ENCODE data around the gene ORAI2. TPM values are rescaled to one million over a fixed set of nuclear protein-coding genes. Genes with fewer than 3 reads are reported as not detected.

ORAI2 gene
- polyA plus RNA-seq, 1 of the 3 experiments (the other 2 are of a cell fraction): 85.8 TPM

DNA sequence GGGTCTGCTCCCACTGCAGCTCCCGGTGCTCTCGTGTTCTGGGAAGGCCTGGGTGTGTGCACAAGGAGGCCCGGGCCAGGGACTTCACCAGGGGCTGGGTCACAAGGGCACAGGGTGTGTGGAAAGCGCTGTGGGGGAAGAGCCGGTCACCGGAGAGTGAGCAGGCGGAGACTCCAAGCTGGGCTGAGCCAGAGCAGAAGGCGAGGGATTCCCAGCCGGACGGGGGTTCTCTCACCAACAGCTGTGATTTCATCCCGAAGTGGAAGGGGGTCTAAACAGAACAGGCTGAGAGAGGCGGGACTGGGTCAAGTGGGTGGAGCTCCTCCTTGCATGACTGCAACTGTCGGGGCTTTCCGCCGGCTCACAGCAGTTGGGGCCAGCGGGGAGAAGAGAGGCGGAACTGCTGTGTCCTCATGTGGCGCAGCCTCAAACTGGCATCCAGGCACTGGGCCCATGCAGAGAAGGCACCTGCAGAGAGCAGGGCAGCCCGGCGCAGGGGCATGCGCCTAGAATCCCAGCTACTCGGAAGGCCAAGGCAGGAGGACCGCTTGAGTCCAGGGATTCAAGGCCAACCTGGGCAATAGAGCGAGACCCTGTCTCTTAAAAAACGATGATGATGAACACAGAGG is 7.6 kb upstream of the ORAI2 start:
- Histone ChIP-seq H3K79me2 (ENCODE audit: insufficient read depth) (0 out of 2 replicates have a peak, but pooled peaks cover 3% of the 10 kb centered on the region), H3K4me1 (ENCODE audit: control insufficient read depth in 1 of 2, insufficient read depth in 2 of 2, low read depth in 1 of 2, low read length in 1 of 2) (no peaks in the 10 kb centered on the region), H2AFZ (ENCODE audit: low read depth) (no peak overlapping the region), H3K9me3 (no peaks in the 10 kb centered on the region), H3K9me2 (no peaks in the 10 kb centered on the region), H3K36me3 (replicated peaks in 1 of 2; ENCODE audit: control insufficient read depth in 1 of 2, insufficient read depth in 2 of 2, low read length in 1 of 2) (peaks cover 31 to 32% of the 10 kb centered on the region in 2 experiments), H3F3A (replicated peaks; ENCODE audit: insufficient read depth) (peaks cover 6% of the 10 kb centered on the region), H4K20me1 (ENCODE audit: insufficient read depth) (no peaks in the 10 kb centered on the region), H3K4me2 (no peak overlapping the region), H3K9ac (no peak overlapping the region), H3K27me3 (ENCODE audit: insufficient read depth) (no peaks in the 10 kb centered on the region), H3K4me3 (ENCODE audit: low read depth in 2 of 2, low read length in 1 of 2) (no peak overlapping the region), H3K27ac (ENCODE audit: low read depth in 2 of 2, low read length in 1 of 2) (no peak overlapping the region)
- TF ChIP-seq RFX5 (IDR thresholded peaks at IDR 0.05; ENCODE audit: low read length) (no peak), MEF2A (IDR thresholded peaks at IDR 0.05; ENCODE audit: borderline replicate concordance, low read depth) (no peak), RXRA (IDR thresholded peaks at IDR 0.05; ENCODE audit: borderline replicate concordance, low read depth) (no peak), TEAD4 (IDR thresholded peaks at IDR 0.05; ENCODE audit: borderline replicate concordance, insufficient read depth) (no peak), FOXM1 (IDR thresholded peaks at IDR 0.05; ENCODE audit: low read depth) (no peak), JUND (IDR thresholded peaks at IDR 0.05) (no peak), TCF12 (IDR thresholded peaks at IDR 0.05) (no peak), YY1 (IDR thresholded peaks at IDR 0.05; ENCODE audit: low read depth) (no peak), TAF1 (IDR thresholded peaks at IDR 0.05; ENCODE audit: borderline replicate concordance, low read depth, low read length) (no peak), RCOR1 (IDR thresholded peaks at IDR 0.05; ENCODE audit: low read length) (no peak), GATA2 (CRISPR knock-in tag; IDR thresholded peaks at IDR 0.05) (no peak), GABPA (IDR thresholded peaks at IDR 0.05; ENCODE audit: low read depth) (no peak), FOSL2 (IDR thresholded peaks at IDR 0.05; ENCODE audit: borderline replicate concordance, low read depth) (no peak)
- TF ChIP-seq, protein P1, sequence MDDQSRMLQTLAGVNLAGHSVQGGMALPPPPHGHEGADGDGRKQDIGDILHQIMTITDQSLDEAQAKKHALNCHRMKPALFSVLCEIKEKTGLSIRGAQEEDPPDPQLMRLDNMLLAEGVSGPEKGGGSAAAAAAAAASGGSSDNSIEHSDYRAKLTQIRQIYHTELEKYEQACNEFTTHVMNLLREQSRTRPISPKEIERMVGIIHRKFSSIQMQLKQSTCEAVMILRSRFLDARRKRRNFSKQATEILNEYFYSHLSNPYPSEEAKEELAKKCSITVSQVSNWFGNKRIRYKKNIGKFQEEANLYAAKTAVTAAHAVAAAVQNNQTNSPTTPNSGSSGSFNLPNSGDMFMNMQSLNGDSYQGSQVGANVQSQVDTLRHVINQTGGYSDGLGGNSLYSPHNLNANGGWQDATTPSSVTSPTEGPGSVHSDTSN (IDR thresholded peaks at IDR 0.05): no peak
- TF ChIP-seq, protein P2, sequence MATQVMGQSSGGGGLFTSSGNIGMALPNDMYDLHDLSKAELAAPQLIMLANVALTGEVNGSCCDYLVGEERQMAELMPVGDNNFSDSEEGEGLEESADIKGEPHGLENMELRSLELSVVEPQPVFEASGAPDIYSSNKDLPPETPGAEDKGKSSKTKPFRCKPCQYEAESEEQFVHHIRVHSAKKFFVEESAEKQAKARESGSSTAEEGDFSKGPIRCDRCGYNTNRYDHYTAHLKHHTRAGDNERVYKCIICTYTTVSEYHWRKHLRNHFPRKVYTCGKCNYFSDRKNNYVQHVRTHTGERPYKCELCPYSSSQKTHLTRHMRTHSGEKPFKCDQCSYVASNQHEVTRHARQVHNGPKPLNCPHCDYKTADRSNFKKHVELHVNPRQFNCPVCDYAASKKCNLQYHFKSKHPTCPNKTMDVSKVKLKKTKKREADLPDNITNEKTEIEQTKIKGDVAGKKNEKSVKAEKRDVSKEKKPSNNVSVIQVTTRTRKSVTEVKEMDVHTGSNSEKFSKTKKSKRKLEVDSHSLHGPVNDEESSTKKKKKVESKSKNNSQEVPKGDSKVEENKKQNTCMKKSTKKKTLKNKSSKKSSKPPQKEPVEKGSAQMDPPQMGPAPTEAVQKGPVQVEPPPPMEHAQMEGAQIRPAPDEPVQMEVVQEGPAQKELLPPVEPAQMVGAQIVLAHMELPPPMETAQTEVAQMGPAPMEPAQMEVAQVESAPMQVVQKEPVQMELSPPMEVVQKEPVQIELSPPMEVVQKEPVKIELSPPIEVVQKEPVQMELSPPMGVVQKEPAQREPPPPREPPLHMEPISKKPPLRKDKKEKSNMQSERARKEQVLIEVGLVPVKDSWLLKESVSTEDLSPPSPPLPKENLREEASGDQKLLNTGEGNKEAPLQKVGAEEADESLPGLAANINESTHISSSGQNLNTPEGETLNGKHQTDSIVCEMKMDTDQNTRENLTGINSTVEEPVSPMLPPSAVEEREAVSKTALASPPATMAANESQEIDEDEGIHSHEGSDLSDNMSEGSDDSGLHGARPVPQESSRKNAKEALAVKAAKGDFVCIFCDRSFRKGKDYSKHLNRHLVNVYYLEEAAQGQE (IDR thresholded peaks at IDR 0.05; ENCODE audit: low read depth, low read length): no peak
- TF ChIP-seq, protein P3, sequence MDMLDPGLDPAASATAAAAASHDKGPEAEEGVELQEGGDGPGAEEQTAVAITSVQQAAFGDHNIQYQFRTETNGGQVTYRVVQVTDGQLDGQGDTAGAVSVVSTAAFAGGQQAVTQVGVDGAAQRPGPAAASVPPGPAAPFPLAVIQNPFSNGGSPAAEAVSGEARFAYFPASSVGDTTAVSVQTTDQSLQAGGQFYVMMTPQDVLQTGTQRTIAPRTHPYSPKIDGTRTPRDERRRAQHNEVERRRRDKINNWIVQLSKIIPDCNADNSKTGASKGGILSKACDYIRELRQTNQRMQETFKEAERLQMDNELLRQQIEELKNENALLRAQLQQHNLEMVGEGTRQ (IDR thresholded peaks at IDR 0.05; ENCODE audit: borderline replicate concordance, low read depth, low read length): no peak
- TF ChIP-seq, protein P4, sequence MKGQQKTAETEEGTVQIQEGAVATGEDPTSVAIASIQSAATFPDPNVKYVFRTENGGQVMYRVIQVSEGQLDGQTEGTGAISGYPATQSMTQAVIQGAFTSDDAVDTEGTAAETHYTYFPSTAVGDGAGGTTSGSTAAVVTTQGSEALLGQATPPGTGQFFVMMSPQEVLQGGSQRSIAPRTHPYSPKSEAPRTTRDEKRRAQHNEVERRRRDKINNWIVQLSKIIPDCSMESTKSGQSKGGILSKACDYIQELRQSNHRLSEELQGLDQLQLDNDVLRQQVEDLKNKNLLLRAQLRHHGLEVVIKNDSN (IDR thresholded peaks at IDR 0.05; ENCODE audit: borderline replicate concordance, low read depth): no peak
- TF ChIP-seq, protein P5, sequence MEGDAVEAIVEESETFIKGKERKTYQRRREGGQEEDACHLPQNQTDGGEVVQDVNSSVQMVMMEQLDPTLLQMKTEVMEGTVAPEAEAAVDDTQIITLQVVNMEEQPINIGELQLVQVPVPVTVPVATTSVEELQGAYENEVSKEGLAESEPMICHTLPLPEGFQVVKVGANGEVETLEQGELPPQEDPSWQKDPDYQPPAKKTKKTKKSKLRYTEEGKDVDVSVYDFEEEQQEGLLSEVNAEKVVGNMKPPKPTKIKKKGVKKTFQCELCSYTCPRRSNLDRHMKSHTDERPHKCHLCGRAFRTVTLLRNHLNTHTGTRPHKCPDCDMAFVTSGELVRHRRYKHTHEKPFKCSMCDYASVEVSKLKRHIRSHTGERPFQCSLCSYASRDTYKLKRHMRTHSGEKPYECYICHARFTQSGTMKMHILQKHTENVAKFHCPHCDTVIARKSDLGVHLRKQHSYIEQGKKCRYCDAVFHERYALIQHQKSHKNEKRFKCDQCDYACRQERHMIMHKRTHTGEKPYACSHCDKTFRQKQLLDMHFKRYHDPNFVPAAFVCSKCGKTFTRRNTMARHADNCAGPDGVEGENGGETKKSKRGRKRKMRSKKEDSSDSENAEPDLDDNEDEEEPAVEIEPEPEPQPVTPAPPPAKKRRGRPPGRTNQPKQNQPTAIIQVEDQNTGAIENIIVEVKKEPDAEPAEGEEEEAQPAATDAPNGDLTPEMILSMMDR (IDR thresholded peaks at IDR 0.05): no peak
- TF ChIP-seq, protein P6, sequence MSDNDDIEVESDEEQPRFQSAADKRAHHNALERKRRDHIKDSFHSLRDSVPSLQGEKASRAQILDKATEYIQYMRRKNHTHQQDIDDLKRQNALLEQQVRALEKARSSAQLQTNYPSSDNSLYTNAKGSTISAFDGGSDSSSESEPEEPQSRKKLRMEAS (IDR thresholded peaks at IDR 0.05; ENCODE audit: low read depth): no peak
- no peak for DNase-seq
- ChIA-PET POLR2A (no interaction called here), CTCF (interaction anchor here (0.6 to 1.3 kb wide), 2 partner anchors 14 to 20 kb away, joined by 3 to 4 read pairs; no protein-coding TSS in a partner anchor)
- 91% methylated on average over 25 of the region's 25 CpGs for WGBS (ENCODE audit: low lambda C conversion rate)

Measured in SK-N-SH (cell line).